D341Med (cell line): ENCODE data around the gene NAALADL2.

Experiments
- DNase-seq: peaks from one replicate; pipeline ENCODE4 v3.0.0; 2012; ENCODE audit warnings: low spot score

The NAALADL2 gene

GRCh38 chr3:175679568-175679967, 820.4 kb downstream of the NAALADL2 start:
- DNase-seq, result no peak

DNA sequence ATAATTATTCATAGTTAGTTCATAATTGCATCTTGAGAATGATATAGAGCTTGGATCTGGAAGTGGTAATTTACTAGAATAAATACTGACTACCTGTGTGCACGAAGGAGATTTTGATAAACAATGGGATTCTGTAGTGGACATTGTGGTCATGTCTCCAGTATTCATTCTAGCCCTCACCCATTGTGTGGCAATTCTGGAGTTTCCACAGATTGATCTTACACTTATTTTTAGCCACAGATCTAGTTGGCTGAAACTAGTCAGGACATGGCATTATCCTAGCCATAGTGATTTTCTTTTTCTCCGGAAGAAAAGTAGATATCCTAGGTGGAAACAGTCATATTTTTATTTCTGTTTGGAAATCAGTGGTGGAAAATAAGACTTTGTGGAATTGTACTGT, 833.1 kb downstream of the NAALADL2 start:
- no peak for DNase-seq

DNA sequence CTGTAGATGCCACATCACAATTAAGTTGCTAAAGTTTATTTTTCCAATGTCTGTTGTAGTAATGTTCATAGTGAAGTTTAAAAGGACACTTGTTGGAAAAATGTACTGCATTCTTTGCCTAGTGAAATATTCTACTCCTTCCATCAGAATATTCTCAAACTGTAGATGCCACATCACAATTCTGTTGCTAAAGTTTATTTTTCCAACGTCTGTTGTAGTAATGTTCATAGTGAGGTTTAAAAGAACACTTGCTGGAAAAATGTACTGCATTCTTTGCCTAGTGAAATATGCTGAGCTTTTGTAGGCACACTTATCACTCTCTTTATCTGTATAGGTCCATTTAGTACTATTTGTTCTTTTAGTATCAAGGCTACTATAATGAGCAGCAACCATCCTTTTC, 836.1 kb downstream of the NAALADL2 start:
- no peak for DNase-seq

DNA sequence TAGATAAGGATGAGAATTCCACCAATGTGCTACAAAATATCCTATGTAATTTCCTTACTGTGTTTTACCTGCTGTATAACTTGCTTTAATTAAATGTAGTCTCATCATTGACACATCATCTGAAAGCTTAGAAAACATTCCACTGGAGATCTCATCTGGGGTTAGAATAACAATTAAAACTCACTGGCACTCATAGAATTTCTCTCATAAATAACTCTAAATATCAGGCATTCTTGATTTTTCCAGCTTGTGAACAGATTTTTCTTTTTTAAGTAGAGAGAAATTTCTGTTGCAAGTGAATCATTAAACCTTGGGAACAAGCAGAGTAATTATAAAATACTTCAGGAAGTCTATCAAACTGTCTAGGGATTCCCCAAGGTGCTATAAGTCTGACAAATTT, 843.8 kb downstream of the NAALADL2 start:
- no peak for DNase-seq

DNA sequence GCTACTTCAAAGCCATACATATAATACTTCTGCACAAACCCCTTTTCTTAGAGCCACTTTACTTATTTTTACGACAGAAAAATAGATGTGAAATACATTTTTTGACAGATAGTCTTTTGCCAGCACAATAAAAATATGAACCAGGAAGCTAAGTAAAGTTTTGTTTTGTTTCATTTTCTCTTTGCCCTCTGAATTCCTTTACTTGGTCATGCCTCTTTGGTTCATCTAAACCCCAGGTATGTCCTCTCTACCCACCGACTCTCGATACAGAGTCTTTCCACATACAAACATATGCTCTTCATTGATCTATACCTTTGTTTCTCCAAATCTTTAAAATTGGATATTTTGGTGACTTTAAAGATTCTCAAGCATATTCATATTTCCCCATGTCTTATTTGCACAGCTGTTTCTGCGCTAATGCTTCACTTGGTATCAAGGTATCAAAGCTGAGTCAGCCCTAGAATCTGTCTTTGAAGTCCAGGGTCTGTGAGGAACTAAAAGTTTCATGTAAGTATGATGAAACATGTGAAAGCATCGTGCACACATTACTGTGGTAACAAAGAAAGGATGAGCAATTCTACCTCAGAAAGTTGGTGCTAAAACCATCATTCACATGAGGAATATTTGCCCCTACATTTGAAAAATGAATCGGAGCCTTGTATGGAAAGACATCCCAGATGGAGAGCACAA, 845.4 kb downstream of the NAALADL2 start:
- no peak for DNase-seq

- no peak for DNase-seq
These were observed 854.1 kb downstream of the NAALADL2 start for GRCh38 chr3:175713268-175713667.

DNA sequence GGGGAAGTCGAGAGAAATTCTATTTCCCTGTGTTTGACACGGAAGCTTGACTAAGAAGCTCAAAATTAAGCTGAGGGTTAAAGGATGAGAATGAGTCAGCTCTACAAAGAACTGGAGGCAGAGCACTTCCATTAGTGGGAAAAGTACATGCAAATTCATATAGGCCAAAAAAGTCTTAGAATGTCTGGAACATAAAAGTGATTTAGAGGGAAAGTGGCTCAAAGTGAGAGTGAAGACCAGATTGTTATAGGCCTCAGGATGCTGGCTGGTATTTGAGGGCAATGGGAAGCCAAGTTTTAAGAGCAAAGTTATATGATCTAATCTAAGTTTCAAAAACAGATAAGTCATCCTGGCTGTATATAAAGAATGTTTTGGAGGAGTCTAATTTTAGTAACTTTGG, 857.3 kb downstream of the NAALADL2 start:
- no peak for DNase-seq

- peak; percentile 14 for DNase-seq
These were observed 867.1 kb downstream of the NAALADL2 start for GRCh38 chr3:175726228-175726627.

- no peak for DNase-seq
These were observed 869.4 kb downstream of the NAALADL2 start for GRCh38 chr3:175728566-175728965.

- no peak for DNase-seq
These were observed 870.3 kb downstream of the NAALADL2 start for GRCh38 chr3:175729466-175729865.

GRCh38 chr3:175731543-175731942, 872.4 kb downstream of the NAALADL2 start:
- no peak for DNase-seq

DNA sequence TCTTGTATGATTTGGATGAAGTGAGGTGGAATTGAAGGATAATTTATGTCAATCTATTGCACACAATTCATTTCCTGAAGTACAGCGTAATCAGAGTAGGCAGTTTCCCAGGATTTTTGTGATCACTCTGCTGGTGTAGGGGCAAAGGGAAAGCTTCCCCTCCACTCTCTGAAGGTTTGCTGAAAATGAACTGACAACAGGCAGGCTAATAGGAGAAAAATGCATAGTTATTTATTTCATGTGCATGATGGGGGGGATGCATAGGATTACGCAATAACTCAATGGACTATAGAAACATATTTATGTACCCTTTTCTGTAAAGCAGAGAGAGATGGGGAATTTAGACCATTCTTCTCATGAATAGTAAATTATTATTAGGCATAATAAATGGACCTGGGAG, 872.9 kb downstream of the NAALADL2 start:
- DNase-seq, result no peak

GRCh38 chr3:175735866-175736265, 876.7 kb downstream of the NAALADL2 start:
- DNase-seq, result no peak

GRCh38 chr3:175737646-175738572, 878.8 kb downstream of the NAALADL2 start:
- DNase-seq, result no peak

DNA sequence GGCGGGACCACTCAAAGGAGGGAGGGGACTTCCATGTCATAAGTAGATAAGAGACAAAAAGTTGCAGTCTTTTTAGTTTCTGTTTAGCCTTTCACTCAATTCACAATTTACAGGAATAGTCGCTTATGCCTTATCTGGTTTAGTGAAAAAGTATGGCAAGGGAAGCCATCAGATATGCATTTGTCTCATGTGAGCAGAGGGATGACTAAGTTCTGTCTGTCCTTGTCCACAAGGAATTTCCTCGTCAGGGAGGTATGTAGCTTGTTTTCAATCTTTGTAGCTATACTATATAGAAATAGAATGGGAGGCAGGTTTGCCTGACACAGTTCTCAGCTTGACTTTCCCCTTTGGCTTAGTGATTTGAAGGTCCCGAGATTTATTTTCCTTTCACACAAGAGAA, 882.8 kb downstream of the NAALADL2 start:
- no peak for DNase-seq

GRCh38 chr3:175743733-175744400, 884.7 kb downstream of the NAALADL2 start:
- DNase-seq, result no peak

GRCh38 chr3:175746308-175746707, 887.2 kb downstream of the NAALADL2 start:
- DNase-seq, result no peak

- DNase-seq, result no peak
These were observed 889.1 kb downstream of the NAALADL2 start for GRCh38 chr3:175748087-175748730.

DNA sequence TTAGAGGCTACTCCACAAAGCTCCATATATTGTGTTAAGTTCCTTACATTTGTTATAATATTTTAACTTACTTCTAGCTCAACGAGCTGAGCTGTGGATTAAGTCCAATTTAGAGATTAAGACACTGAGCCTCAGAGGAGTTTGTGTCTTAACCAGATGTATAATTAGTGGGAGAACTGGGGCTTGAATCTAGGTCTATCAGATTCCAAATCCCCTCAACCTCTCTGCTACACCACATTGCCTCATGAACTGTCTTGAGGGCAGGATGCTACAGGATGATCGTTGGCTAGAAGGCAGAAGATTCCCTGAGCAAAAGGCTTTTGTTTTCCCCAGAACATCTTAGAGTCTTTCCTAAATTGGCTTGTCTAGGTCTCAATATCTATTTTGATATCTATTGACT, 890.8 kb downstream of the NAALADL2 start:
- peak; percentile 72 for DNase-seq

DNA sequence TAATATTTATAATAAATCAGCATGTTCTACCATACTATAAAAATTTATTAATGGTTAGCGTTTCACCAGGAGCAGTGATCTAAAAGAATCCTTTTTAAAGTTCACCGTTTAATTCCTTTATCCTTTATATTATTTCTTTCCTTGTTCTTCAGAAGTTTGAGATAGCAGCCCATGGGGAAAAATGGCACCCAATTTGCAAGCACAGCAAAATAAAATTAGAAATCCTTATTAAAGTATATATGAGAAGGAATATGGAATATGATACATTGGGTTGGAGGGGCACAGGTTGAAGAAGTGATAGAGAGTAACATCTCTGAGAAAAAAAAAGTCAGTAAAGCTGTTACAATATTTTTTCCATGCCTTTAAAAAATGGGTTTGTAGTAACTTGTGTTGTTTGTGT, 892.0 kb downstream of the NAALADL2 start:
- no peak for DNase-seq

- DNase-seq, result no peak
These were observed 904.8 kb downstream of the NAALADL2 start for GRCh38 chr3:175763948-175764347.

GRCh38 chr3:175764722-175765121, 905.6 kb downstream of the NAALADL2 start:
- DNase-seq, result no peak
